PFSK-1 (cell line): ENCODE results near the gene PDK3.

ENCODE experiments used
- FOXP2 ChIP-seq: optimal IDR thresholded peaks from 2 replicates; pipeline ENCODE3; 2011; ENCODE audit warnings: borderline replicate concordance, control low read depth, inconsistent platforms; ENCODE audit not compliant: insufficient read depth; ENCODE audit errors: extremely low read length, extremely low read depth
- POLR2AphosphoS5 ChIP-seq: IDR thresholded peaks from 2 replicates; pipeline ENCODE4 v1.6.1; 2012; ENCODE audit warnings: low read depth, mild to moderate bottlenecking, control low read depth, low read length, moderate library complexity
- SIN3A ChIP-seq: IDR thresholded peaks from 2 replicates; pipeline ENCODE4 v1.6.1; 2012; ENCODE audit warnings: mild to moderate bottlenecking, low read length, moderate library complexity, borderline replicate concordance; ENCODE audit not compliant: insufficient read depth
- TAF1 ChIP-seq: IDR thresholded peaks from 2 replicates; pipeline ENCODE4 v1.6.1; 2012; ENCODE audit warnings: low read length, control low read depth, borderline replicate concordance; ENCODE audit not compliant: insufficient read depth
- TF ChIP-seq, protein P1 (sequence below), 2 experiments: IDR thresholded peaks; 2 replicates each; pipeline versions ENCODE4 v1.6.1 to v1.8.0; 2011 to 2012; ENCODE audit warnings: low read depth in 2 of 2, low read length in 2 of 2, control low read depth in 1 of 2, inconsistent platforms in 1 of 2, mild to moderate bottlenecking in 1 of 2, moderate library complexity in 1 of 2; ENCODE audit not compliant: insufficient read depth in 1 of 2

Gene PDK3

GRCh38 chrX:24566240-24566639 lies 101.2 kb downstream of the PDK3 start:
- no peak for TF ChIP-seq TAF1
- no peak for TF ChIP-seq POLR2AphosphoS5
- no peak for TF ChIP-seq SIN3A
- no peak for TF ChIP-seq FOXP2
- TF ChIP-seq, protein P1, sequence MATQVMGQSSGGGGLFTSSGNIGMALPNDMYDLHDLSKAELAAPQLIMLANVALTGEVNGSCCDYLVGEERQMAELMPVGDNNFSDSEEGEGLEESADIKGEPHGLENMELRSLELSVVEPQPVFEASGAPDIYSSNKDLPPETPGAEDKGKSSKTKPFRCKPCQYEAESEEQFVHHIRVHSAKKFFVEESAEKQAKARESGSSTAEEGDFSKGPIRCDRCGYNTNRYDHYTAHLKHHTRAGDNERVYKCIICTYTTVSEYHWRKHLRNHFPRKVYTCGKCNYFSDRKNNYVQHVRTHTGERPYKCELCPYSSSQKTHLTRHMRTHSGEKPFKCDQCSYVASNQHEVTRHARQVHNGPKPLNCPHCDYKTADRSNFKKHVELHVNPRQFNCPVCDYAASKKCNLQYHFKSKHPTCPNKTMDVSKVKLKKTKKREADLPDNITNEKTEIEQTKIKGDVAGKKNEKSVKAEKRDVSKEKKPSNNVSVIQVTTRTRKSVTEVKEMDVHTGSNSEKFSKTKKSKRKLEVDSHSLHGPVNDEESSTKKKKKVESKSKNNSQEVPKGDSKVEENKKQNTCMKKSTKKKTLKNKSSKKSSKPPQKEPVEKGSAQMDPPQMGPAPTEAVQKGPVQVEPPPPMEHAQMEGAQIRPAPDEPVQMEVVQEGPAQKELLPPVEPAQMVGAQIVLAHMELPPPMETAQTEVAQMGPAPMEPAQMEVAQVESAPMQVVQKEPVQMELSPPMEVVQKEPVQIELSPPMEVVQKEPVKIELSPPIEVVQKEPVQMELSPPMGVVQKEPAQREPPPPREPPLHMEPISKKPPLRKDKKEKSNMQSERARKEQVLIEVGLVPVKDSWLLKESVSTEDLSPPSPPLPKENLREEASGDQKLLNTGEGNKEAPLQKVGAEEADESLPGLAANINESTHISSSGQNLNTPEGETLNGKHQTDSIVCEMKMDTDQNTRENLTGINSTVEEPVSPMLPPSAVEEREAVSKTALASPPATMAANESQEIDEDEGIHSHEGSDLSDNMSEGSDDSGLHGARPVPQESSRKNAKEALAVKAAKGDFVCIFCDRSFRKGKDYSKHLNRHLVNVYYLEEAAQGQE (IDR thresholded peaks at IDR 0.05; ENCODE audit: insufficient read depth in 1 of 2, low read depth in 2 of 2, low read length in 2 of 2), result no peak

DNA sequence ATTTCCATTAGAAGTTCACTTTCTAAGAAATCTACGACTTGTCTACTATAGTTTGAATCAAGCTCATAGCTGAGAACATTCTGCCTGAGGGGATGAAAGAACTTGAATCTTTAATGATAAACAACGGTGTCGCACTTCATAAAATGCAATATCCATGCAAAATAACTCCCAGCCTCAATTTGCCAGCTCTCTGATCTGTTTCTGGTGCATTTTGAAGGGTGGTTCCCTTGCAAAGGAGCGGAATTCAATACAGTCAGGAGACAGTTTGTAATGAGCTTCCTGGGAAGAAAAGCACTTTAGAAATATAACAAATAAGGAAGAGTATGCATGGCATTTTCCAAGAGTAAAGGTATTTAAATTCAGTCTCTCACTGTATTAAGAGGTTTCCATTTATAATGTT lies 102.1 kb downstream of the PDK3 start:
- TF ChIP-seq FOXP2 (no peak), POLR2AphosphoS5 (no peak), TAF1 (no peak), SIN3A (no peak)

DNA sequence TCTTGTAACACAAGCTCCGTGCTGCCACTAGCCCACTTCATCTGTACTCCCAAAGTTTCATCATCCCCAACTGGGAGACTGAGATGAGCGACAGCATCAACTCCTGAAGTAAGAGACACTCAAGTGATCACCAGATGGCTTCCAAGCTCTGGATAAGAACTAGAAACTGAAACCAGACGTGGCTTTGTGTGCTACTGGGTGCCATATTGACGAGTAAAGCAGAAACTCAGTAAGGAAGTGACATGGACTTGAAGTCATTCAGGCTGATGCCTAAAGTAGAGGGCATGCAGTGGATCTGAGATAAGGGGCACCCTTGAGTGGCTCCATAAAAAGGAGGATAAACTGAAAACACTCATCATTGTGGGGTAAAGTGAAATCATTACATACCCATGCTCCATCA lies 109.7 kb downstream of the PDK3 start:
- TF ChIP-seq TAF1, result no peak
- TF ChIP-seq, protein P1 (IDR thresholded peaks at IDR 0.05; ENCODE audit: insufficient read depth in 1 of 2, low read depth in 2 of 2, low read length in 2 of 2), result no peak
- TF ChIP-seq POLR2AphosphoS5, result no peak
- no peak for TF ChIP-seq SIN3A
- no peak for TF ChIP-seq FOXP2

DNA sequence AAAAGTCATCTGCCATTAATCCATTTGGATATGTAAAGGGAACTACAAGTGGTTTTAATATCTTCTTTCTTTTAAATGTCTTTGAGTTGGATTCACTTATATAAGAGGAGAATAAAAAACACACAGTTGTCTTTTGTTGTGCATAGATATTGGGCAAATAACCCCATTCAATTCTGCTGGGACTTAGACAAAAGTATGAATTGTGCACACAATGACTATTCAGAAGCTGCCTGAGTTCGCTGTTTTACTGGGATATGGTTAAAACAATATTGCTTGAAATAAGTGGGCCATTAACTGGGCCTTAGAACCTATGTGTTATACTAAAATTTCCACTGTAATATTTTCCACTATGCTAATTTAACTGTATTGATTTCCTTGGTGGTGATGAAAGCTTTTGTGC lies 110.4 kb downstream of the PDK3 start:
- TF ChIP-seq, protein P1 (IDR thresholded peaks at IDR 0.05; ENCODE audit: insufficient read depth in 1 of 2, low read depth in 2 of 2, low read length in 2 of 2), result no peak

GRCh38 chrX:24577091-24577490 lies 112.0 kb downstream of the PDK3 start:
- TF ChIP-seq SIN3A (no peak), POLR2AphosphoS5 (no peak), FOXP2 (no peak), TAF1 (no peak)
- TF ChIP-seq, protein P1 (IDR thresholded peaks at IDR 0.05; ENCODE audit: insufficient read depth in 1 of 2, low read depth in 2 of 2, low read length in 2 of 2), result no peak
